Transverse colon (tissue), 4 donors: ENCODE measurements around the gene COPB2.

Experiments used
- CTCF ChIP-seq, 5 experiments: fragments of 200-600 bp in 3 of 5; fragments of 450-650 bp in 2 of 5; sonication (generic) in 3 of 5; IDR thresholded peaks; 1 replicate in 2 of 5; 2 replicates in 3 of 5; pipeline ENCODE4 v1.5.1; 2016 to 2017; ENCODE audit warnings: antibody characterized with exemption in 5 of 5, inconsistent platforms in 3 of 5, mild to moderate bottlenecking in 2 of 5, moderate library complexity in 1 of 5
- EP300 ChIP-seq: sonication (generic); formaldehyde crosslinking; IDR thresholded peaks from one replicate; pipeline ENCODE4 v1.6.1; 2017; ENCODE audit warnings: antibody characterized with exemption, low read depth
- POLR2AphosphoS5 ChIP-seq, 3 donors: sonication (generic); formaldehyde crosslinking; IDR thresholded peaks; one replicate each; pipeline ENCODE4 v1.6.1; 2016; ENCODE audit warnings: antibody characterized with exemption in 3 of 3

DNA sequence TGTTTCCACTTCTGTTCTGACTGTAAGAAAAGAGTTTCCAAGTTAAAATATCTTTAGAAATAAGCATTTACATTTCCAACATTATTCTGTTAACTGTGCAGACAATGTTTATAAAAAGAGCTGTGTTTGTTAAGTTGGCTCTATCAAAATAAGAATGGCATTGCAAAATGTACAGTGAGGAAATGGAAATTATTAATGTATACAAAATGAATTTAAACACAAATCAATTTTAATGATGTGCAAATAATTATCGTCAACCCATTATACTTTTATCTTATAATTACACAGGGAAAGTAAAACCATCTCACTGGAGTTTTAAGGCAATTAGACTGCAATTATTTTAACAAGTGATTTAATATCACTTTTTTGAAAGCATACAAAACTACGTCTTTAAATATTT is 28.2 kb downstream of the COPB2 start:
- TF ChIP-seq CTCF (IDR thresholded peaks at IDR 0.05) (no peak), POLR2AphosphoS5 (IDR thresholded peaks at IDR 0.05) (no peak), EP300 (no peak)
